ENCODE measurements around the gene NMRAL1. TPM values are rescaled to one million over a fixed set of nuclear protein-coding genes. Genes with fewer than 3 reads are reported as not detected.

NMRAL1 gene
- 7.3 TPM for total RNA-seq
- long read RNA-seq, transcript NMRAL1-201 (6 exons, 1,376 nt), result major isoform, 5 of 15 reads
- long read RNA-seq, partial matches to known transcripts, result 2 of 15 reads
- long read RNA-seq, other reads (novel, unspliced or antisense), result 3 of 15 reads

DNA sequence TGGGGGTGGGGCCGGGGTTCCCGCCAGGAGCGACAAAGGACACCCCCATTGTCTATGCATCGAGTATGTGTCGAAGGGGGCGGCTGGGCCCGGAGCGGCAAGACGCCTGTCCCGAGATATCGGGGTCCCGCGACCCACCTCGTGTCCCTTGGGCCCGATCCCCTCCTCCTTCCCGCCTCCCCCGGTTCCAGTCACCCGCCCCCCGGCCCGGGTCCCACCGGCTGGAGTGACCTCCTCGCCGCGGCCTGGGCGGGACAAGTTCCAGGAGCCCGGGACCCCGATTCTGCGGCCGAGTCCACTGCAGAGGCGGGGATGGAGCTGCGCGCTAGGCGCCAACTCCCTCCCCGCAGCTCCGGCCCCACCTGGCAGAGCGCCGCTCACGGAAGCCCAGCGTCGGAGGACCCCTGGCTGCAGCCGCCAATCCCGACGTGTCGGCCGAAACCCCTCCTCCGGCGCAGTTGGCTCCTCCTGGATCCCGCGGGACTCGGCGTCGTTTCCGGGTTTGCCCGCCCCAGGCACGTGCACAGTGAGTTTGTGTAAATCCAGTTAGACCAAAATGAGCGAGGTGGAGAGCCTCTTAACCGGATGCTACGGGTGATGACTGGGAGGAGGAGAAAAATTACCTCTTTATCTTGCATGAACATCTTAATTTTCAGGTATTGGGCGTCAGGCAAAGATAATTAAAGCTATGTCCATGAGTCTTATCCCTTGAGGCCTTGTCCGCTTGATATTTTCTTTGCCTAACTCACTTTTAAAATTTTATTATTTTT lies at the start of gene NMRAL1:
TSS of gene NMRAL1 (minus strand) at position 434 of the 770 bp plus-strand sequence. CDS start 493 bp downstream, outside the sequence.
- intact Hi-C loops (cut with DNase I), result no loop called here
- DNase-seq (ENCODE audit: low spot score), result peak; percentile 92

DNA sequence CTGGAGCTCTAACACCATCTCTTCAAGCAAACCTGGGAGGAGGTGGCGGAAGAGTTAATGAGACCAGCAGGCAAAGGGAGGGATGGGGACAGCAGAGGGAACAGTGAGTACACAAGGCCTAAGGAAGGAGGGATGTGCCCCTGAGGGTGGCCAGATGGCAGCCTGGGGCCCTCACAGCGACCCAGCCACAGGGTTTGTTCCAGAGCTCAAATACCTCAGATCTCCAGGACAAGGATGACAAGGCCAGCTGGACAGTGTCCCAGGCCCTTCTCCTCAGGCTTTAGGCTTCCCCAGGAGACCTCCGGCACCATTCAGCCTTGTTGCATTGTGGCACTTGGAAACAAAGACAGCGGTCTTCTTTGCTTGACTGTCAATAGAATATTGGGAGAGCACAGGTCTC lies 49.3 kb upstream of the NMRAL1 start:
- intact Hi-C loops (cut with DNase I), result no loop called here
- no peak for DNase-seq (ENCODE audit: low spot score)

DNA sequence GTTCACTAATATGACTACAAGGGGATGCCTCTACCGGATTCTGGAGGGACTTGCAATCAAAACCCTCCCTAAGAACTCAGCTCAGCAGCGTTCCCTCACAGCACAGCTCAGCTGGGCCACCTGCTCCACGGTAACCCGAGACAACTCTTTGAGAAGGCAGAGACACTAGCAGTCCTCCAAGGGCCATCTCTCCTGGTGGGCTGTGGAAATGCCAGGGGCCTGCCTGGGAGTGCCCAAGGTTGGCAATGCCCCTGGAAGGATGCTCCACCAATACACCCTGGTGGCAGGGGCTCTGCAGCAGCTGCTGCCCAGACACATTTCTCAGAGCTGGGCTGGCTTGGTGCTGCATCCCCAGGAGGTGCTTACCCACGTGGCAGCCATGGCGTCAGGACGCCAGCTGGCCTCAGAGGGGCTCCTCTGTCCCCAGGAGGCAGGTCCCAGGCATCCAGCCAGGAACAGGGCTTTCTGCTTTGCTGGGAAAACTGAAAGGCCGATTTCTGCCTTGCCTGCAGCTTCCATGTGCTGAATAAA lies 47.7 kb upstream of the NMRAL1 start:
- DNase-seq (ENCODE audit: low spot score), result no peak
- intact Hi-C loops (cut with DNase I), result no loop called here

DNA sequence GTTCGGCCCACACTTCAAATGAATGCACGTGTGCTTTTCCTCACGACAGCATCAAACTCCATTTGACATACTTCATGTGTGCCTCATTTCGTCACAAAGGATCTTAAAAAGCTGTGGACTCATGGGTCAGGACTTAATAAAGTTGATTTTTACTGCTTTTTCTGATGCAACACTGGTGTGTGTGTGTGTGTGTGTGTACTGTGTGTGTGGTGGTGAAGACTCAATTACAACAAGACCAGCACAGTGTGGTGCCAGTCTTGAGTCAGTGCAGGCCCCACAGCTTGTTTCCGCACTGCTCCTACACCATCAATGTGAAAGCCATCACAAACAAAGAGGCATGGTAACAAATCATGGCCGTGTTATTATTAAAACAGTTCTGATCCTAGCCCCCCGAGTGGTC lies 46.5 kb upstream of the NMRAL1 start:
- intact Hi-C loops (cut with DNase I), result no loop called here
- DNase-seq (ENCODE audit: low spot score), result no peak

DNA sequence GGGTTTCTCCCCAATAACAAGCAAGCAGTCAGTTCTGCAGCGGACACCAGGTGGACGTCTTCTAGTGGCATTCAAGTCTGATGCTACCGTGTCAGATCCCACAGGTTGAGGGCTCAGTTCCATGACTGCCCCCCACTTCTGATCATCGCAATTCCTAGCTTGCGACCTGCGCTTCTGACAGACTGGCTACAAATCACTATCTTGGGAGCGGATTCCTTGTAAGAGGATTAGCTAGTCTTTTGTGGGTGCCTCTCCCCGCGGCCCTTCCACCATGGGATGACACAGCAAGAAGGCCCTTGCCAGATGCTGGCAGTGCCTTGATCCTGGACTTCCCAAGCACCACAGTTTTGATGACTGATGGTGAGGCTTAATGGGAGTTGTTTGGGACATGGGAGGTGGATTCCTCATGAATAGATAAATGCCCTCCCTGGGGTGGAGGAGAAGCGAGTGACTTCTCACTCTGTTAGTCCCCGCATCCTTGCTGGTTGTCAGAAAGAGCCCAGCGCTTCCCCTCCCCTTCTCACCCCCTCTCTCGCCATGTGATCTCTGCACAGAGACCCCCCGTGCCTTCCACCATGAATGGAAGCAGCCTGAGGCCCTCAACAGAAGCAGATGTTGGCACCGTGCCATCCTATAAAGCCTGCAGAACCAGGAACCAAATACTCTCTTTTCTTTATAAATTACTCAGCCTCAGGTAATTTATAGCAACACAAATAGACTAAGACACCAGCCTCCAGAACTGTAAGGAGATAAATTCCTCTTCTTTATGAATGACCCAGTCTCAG lies 45.0 kb upstream of the NMRAL1 start:
- intact Hi-C loops (cut with DNase I), result no loop called here

DNA sequence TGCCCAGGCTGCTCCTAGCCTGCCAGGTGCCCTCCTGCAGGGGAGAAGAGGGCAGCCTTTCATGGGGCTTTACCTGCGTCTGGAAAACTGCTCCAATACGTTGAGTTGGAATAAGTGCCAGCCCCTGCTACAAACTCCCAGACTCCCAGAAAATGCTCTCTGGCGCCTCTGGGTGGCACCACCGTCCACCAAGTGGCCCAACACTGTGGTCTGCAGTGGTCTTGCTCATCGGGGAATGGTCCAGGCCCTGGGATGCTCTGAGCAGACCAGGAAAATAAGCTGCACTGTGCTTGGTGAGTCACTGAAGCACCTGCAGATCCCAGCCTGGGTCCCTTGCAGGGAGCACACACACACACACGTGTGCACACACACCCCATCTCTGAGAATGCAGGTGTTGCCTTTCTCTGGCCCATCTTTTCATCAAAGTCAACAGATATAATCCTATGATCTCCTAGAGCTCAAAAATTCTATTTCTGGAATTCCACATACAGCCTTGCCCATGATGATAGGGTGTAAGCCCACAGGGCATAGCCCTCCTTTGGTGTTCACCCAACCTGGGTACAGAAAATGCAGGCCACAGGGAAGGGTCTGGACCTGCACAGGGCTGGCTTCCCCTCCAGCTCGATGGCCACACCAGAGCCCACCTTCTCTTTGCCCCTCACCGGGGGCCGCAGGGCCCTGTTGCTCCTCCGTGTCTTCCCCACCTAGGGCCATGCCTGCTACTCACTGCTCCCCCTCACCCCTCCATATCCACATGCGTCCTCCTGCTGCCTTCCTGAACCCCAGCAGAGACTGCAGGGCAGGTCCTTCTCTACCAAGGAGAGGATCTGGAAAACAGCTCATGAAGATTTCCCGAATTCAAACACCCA lies 43.6 kb upstream of the NMRAL1 start:
- intact Hi-C loops (cut with DNase I), result no loop called here
- DNase-seq (ENCODE audit: low spot score), result no peak

More for the DNA sequence above, 45.0 kb upstream of the NMRAL1 start:
- no peak for DNase-seq (ENCODE audit: low spot score)

DNA sequence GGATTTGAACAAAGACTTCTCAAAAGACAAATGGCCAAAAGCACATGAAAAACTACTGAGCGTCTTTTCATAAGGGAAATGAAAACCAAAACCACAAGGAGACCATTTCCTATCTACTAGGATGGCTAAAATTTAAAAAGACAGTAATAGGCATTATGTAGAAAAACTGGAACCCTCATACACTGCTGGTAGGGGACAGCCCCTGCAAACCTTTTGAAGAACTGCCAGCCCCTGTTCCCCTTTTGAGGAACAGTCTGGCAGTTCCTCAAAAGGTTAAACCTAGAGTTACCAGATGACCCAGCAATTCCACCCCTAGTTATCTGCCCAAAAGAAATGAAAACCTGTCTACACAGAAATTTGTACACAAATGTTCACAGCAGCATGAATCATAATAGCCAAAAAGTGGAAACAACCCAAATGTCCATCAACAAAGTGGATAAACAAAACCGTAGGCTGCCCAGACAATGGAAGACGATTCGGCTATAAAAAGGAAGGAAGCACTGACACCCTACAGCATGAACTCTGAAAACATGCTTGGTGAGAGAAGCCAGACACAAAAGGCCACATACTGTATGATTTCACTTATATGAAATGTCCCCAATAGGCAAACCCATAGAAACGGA lies 41.3 kb upstream of the NMRAL1 start:
- intact Hi-C loops (cut with DNase I), result no loop called here
- no peak for DNase-seq (ENCODE audit: low spot score)

DNA sequence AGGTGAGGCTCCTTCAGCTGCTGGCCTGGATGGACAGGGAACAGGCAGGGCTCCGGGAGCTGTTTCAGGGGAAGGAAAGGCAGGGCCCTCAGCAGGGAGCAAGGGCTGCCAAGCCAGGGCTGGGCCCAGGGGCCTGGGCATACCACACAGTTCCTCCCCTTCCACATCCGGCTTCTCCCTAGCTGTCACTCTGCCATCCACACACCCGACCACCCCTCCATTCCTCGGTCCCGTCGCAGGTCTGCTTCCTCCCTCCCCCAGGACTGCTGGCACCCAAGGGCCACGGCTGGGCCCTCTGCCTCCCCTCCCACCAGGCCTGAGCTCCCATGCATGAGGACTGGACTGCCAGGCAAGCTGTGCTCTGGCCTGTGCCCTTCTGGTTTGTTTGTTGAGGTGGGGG lies 40.2 kb upstream of the NMRAL1 start:
- DNase-seq (ENCODE audit: low spot score), result no peak
- intact Hi-C loops (cut with DNase I), result loop anchor here (5.0 kb wide), 1 partner anchor 438 kb away; no protein-coding TSS in a partner anchor

DNA sequence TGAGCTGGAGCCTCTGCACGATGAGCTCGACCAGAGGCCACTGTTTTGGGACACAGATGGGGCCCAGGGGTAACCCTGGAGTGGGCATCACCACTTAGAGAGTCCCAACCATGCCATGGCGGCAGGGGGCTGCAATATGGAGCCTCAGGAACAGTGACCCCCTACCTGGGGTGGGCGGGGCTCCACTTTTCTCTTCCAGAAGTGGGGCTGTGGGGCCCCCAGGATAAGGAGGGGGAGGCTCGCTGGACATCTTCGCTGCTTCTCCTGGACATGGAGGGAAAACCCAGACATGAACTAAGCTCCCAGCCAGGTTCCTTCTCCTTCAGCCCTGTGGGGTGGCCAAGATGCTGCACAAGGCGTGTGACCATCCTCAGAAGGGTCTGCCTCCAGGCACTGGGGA lies 39.5 kb upstream of the NMRAL1 start:
- intact Hi-C loops (cut with DNase I), result loop anchor here (5.0 kb wide), 1 partner anchor 438 kb away; no protein-coding TSS in a partner anchor
- DNase-seq (ENCODE audit: low spot score), result no peak

DNA sequence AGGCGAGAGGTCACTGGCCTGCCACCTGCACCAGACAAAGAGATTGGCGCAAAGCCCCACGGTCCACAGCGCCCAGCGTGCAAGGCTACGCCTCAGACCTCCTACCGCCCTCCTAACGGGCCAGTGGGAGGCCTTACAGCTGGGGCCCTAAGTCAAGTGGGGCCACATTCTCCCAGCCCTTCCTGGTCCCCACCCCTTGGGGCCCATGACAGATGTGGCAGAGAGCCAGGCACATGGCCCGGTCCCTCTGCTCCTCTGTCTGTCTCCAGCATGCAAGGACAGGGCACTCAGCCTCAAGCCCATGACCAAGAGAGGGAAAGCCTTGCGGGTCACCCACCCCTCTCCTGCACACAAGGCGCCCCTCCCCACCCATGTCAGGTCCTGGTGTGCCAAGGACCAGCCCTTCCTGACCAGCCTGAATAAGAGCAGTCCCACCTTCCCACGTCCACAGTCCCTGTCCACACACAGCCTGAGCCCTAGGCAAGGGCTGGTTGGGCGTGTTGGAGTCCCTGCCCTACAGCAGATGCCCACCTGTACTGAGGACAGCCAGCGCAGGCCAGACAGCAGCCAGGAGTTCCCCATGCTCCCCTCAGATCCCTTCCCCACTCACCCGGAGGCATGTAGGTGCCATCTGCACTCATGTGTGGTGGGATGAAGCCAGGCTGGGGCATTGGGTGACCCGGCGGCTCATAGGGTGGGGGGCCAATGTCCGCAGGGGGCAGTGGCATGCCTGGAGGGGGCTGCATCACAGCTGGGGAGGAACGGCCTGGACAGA lies 38.8 kb upstream of the NMRAL1 start:
- DNase-seq (ENCODE audit: low spot score), result no peak
- intact Hi-C loops (cut with DNase I), result loop anchor here (5.0 kb wide), 1 partner anchor 439 kb away; no protein-coding TSS in a partner anchor

DNA sequence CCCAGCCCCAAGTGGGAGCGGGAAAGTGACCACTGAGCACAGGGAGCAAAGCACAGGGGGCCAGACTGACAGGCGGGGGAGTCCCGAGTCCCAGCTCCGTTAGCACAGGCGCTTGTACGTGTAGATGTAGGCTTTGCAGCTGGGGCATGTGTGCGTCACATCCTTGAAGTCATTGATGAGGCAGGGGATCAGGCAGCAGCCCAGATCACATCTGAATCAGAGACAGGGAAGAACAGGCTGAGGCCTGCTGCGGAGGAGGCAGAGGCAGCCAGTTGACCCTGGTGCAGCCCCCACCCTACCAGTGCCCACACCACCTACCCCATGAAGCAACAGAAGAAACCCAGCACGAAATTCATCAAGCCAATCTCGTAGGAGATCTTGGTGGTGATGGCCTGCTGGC lies 38.0 kb upstream of the NMRAL1 start:
- intact Hi-C loops (cut with DNase I), result loop anchor here (5.0 kb wide), 1 partner anchor 440 kb away; no protein-coding TSS in a partner anchor
- DNase-seq (ENCODE audit: low spot score), result no peak

DNA sequence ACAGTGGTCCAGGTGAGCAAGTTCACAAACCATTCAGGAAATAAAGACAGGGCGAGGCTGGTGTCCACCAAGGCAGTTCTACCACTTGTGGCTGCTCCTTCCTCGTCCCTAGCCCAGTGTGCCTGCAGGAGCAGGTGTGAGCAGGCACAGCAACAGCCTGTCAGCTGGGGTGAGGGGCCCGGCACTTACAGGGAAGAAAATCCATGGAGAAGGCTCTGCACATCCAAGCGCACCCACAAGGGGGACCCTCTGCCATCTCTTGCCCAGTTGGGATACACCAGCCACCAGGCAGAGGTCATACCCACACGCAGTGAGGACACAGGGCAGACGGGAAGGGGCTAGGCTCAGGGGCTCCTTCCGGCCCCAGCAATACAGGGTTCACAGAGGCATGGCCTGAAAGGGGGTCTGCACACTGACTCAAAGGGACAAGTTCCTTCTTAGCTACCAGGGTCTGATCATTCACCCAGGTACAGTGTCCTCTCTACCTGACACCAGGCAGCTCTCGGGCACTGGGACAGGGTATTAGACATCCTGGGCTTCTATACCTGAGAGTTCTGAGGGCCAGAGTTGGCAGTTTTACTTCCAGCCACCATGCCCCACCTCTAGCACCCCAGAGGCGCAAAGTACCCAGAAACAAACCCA lies 37.1 kb upstream of the NMRAL1 start:
- intact Hi-C loops (cut with DNase I), result loop anchor here (5.0 kb wide), 1 partner anchor 441 kb away; no protein-coding TSS in a partner anchor

DNA sequence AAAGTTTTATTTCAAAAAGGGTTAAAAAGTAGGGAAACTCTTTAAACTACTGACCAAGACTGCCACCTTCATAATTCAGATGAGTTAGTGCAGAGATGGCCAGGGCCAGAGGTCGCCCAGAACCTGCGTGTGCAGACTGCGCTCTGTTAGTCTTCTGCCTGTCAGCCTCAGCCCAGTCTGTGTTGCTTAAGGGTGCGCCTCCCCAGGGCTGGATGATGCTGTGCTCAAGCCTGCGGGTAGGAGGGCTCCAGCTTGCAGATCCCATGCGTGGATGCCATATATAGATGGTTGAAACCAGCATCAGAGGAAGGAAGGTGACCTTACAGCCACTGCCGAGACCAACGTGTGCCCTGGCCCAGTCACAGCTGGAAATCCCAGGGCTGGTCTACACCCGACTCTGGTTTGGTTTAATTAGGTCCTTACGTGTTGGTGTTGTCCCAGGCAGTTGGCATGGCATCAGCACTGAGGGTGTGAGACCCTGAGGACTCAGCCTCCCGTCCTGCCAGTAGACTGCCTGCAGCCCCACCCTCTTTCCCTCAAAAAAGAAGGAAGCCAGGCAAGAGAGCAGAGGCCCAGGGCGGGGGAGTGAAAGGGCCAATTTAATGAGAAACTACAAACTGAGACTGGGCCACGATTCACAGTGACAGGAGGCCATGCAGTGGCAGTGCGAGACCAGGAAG lies 36.5 kb upstream of the NMRAL1 start:
- DNase-seq (ENCODE audit: low spot score), result no peak
- intact Hi-C loops (cut with DNase I), result loop anchor here (5.0 kb wide), 1 partner anchor 441 kb away; no protein-coding TSS in a partner anchor

More for the DNA sequence above, 37.1 kb upstream of the NMRAL1 start:
- no peak for DNase-seq (ENCODE audit: low spot score)

DNA sequence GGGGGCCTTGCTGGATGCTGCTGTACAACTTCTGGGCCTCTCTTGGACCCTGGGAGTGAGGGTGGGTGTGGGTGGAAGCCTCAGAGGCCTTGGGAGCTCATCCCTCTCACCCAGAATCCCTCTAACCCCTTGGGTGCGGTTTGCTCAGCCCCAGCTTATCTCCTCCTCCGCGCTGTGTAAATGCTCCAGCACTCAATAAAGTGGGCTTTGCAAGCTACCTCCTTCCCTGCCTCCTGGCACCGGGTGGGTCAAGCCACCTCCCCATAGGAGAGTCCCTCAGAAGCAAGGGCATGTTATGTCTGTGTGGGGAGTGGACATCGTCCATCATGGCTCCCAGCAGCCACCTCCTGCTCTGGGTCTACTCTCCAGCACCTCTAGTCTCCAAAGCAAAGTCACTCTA lies 35.7 kb upstream of the NMRAL1 start:
- intact Hi-C loops (cut with DNase I), result loop anchor here (5.0 kb wide), 1 partner anchor 442 kb away; no protein-coding TSS in a partner anchor
- no peak for DNase-seq (ENCODE audit: low spot score)

DNA sequence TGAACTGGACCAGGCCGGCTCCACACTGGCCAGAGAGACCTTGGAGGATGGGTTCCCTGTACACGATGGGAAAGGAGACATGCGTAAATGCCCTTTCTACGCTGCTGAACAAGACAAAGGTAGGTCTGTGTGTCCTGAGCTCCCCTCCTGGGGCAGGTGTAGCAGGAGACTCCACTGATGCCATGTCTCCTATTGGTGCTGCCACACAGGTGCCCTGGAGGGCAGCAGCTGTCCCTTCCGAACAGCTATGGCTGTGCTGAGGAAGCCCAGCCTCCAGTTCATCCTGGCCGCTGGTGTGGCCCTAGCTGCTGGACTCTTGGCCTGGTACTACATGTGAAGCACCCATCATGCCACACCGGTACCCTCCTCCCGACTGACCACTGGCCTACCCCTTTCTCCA lies 35.0 kb upstream of the NMRAL1 start:
- intact Hi-C loops (cut with DNase I), result loop anchor here (5.0 kb wide), 1 partner anchor 78 kb away; no protein-coding TSS in a partner anchor
- DNase-seq (ENCODE audit: low spot score), result no peak

DNA sequence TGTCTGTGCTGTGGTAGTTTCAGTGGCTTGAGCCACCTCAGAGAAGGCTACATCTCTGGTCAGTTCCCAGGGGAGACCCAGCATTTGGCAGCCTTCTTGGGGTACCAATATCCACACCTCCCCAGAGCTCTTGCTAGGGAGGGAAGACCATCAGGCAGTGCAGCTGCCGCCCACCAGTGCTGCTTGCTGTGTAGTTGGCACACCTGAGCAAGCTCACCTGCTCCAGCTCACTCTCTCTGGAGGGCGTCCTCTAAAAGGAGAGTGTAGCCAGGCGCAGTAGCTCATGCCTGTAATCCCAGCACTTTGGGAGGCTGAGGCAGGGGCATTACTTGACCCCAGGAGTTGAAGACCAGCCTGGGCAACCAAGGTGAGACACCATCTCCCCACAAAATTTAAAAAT lies 34.4 kb upstream of the NMRAL1 start:
- no peak for DNase-seq (ENCODE audit: low spot score)
- intact Hi-C loops (cut with DNase I), result loop anchor here (5.0 kb wide), 1 partner anchor 78 kb away; no protein-coding TSS in a partner anchor
